ENCODE measurements around the gene UBQLN2. TPM values are rescaled to one million over a fixed set of nuclear protein-coding genes. Genes with fewer than 3 reads are reported as not detected.
"Not testable (repeated sequence)": the region's sequence is repeated elsewhere in the genome, so short reads cannot be mapped to it uniquely, and the experiment has no call there.

Gene UBQLN2
- 10 to 100 TPM; 26.2 to 39.7 (median 28.9) TPM for total RNA-seq

DNA sequence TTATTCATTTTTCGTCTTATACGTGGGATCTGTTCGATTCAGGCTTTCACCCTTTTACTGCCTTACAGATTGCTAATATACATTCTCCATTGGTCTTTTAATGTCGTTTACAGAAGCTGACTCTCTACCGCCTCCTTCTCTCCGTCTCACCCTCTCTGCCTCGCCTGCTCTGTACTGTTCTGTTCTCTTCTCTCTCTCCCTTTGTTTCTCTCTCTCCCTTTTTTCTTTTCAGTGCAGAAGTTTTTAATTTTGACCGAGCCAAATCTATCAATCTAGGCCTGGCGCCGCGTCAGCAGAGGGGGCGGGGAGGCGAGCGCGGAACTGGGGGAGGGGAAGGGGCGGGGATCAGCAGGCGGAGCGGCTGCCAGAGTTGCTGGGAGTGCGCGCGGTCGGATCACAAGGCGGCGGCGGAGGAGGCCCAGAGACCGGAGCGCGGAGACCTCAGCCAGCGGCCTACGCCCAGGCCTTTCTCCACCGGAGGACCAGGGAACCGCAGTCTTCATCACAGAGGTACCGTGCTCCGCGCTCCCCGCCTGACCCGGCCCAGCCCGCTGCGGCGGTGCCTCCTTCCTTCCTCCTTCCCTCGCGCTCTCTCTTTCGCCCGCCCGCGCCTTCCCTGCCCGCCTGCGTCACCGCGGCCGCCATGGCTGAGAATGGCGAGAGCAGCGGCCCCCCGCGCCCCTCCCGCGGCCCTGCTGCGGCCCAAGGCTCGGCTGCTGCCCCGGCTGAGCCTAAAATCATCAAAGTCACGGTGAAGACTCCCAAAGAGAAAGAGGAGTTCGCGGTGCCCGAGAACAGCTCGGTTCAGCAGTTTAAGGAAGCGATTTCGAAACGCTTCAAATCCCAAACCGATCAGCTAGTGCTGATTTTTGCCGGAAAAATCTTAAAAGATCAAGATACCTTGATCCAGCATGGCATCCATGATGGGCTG is at the start of gene UBQLN2:
Gene UBQLN2, plus strand, starts transcription at position 397 of the 931 bp plus-strand sequence. Its CDS starts 247 bp downstream, at position 644.
- Histone ChIP-seq H3K36me3 (no peaks in the 10 kb centered on the region), H3K27ac (replicated peaks in 1 of 4) (peak within 1 kb of the TSS; percentile 93 to 96 (median 95)), H3K27me3 (no peaks in the 10 kb centered on the region), H3K4me3 (peak within 1 kb of the TSS; percentile 64 to 77 (median 69)), H3K4me1 (peaks cover 0 to 44% (median 20%) of the 10 kb centered on the region in 4 donors), H3K9me3 (no peaks in the 10 kb centered on the region)
- no peak for DNase-seq (ENCODE audit: extremely low spot score)
- WGBS: 18% methylated on average over 44 of the region's 70 CpGs
- TF ChIP-seq POLR2A (IDR thresholded peaks at IDR 0.05; ENCODE audit: low read depth) (peak; percentile 64), EP300 (IDR thresholded peaks at IDR 0.05) (no peak), POLR2AphosphoS5 (IDR thresholded peaks at IDR 0.05) (peak; percentile 78 to 90)
- TF ChIP-seq, protein P1, sequence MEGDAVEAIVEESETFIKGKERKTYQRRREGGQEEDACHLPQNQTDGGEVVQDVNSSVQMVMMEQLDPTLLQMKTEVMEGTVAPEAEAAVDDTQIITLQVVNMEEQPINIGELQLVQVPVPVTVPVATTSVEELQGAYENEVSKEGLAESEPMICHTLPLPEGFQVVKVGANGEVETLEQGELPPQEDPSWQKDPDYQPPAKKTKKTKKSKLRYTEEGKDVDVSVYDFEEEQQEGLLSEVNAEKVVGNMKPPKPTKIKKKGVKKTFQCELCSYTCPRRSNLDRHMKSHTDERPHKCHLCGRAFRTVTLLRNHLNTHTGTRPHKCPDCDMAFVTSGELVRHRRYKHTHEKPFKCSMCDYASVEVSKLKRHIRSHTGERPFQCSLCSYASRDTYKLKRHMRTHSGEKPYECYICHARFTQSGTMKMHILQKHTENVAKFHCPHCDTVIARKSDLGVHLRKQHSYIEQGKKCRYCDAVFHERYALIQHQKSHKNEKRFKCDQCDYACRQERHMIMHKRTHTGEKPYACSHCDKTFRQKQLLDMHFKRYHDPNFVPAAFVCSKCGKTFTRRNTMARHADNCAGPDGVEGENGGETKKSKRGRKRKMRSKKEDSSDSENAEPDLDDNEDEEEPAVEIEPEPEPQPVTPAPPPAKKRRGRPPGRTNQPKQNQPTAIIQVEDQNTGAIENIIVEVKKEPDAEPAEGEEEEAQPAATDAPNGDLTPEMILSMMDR (IDR thresholded peaks at IDR 0.05): peak in 1 of 3 experiments; percentile 8
- intact Hi-C loops (cut with DNase I): loop anchor here (5.0 to 10.0 kb wide), 2 partner anchors 164 to 431 kb away; partner anchors contain the start of genes NBDY and SPIN3

DNA sequence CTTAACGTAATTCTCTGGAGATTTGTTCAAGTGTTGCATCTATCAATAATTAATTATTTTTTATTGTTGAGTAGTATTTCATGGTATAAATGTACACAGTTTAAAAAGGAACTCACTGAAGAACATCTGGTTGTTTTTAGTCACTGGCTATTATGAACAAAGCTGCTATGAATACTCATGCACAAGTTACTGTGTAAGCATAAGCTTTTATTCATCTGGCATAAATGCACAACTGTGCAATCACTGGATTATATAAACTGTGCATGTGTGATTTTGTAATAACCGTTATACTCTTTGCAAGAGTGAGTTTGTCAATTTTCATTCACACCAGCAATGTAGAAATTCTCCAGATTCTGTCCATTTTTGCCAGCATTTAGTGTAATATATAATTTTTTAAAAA is 43.8 kb upstream of the UBQLN2 start:
- Histone ChIP-seq H3K4me1 (no peaks in the 10 kb centered on the region), H3K36me3 (no peaks in the 10 kb centered on the region), H3K27ac (replicated peaks in 1 of 4) (no peak overlapping the region), H3K27me3 (no peaks in the 10 kb centered on the region), H3K4me3 (no peak overlapping the region), H3K9me3 (no peaks in the 10 kb centered on the region)
- TF ChIP-seq, protein P1 (IDR thresholded peaks at IDR 0.05): no peak
- no peak for TF ChIP-seq EP300 (IDR thresholded peaks at IDR 0.05)
- no peak for TF ChIP-seq POLR2A (IDR thresholded peaks at IDR 0.05; ENCODE audit: low read depth)
- TF ChIP-seq POLR2AphosphoS5 (IDR thresholded peaks at IDR 0.05): no peak
- WGBS: 39% methylated on average over 2 of the region's 2 CpGs
- intact Hi-C loops (cut with DNase I): no loop called here
- no peak for DNase-seq (ENCODE audit: extremely low spot score)

DNA sequence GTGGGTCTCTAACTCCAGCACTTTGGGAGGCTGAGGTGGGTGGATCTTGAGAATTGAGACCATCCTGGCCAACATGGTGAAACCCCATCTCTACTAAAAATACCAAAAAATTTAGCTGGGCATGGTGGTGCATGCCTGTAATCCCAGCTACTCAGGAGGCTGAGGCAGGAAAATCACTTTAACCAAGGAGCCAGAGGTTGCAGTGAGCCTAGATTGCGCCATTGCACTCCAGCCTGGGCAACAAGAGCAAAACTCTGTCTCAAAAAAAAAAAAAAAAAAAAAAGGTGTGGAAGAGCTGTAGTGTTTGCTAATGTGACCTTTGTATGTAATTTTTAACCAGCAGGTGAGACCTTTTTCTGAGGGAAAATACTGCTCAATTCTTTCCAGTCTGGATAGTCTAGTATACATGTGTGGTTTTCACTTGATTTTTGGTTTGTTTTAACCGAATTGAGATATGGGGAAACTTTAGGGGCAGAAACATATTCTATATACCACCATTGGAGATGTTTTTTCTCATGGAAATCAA is 33.9 kb upstream of the UBQLN2 start:
- H3K4me3 ChIP-seq; H3K36me3 ChIP-seq; DNase-seq (ENCODE audit: extremely low spot score); intact Hi-C loops (cut with DNase I); H3K4me1 ChIP-seq; H3K27ac ChIP-seq (replicated peaks in 1 of 4); H3K9me3 ChIP-seq; H3K27me3 ChIP-seq: not testable (repeated sequence)
- 53% methylated on average over 2 of the region's 2 CpGs for WGBS

GRCh38 chrX:56530011-56530410 is 33.4 kb upstream of the UBQLN2 start:
- TF ChIP-seq, protein P1 (IDR thresholded peaks at IDR 0.05): no peak
- no peak for TF ChIP-seq POLR2A (IDR thresholded peaks at IDR 0.05; ENCODE audit: low read depth)
- TF ChIP-seq POLR2AphosphoS5 (IDR thresholded peaks at IDR 0.05): no peak
- no peak for TF ChIP-seq EP300 (IDR thresholded peaks at IDR 0.05)
- Histone ChIP-seq H3K9me3 (no peaks in the 10 kb centered on the region), H3K27me3 (no peaks in the 10 kb centered on the region), H3K4me1 (no peaks in the 10 kb centered on the region), H3K4me3 (no peak overlapping the region), H3K27ac (replicated peaks in 1 of 4) (no peak overlapping the region), H3K36me3 (no peaks in the 10 kb centered on the region)
- WGBS: 39% methylated on average over 1 of the region's 1 CpG
- intact Hi-C loops (cut with DNase I): no loop called here
- DNase-seq (ENCODE audit: extremely low spot score): no peak

GRCh38 chrX:56550667-56551066 is 12.8 kb upstream of the UBQLN2 start:
- intact Hi-C loops (cut with DNase I): no loop called here
- DNase-seq (ENCODE audit: extremely low spot score): no peak
- no peaks in the 10 kb centered on the region for H3K4me1 ChIP-seq
- H3K9me3 ChIP-seq: peaks cover 0 to 7% (median 0%) of the 10 kb centered on the region in 4 donors
- no peaks in the 10 kb centered on the region for H3K27me3 ChIP-seq
- no peak overlapping the region for H3K4me3 ChIP-seq
- 79% methylated on average over 1 of the region's 1 CpG for WGBS
- TF ChIP-seq EP300 (IDR thresholded peaks at IDR 0.05) (no peak), POLR2AphosphoS5 (IDR thresholded peaks at IDR 0.05) (no peak), POLR2A (IDR thresholded peaks at IDR 0.05; ENCODE audit: low read depth) (no peak)
- TF ChIP-seq, protein P1 (IDR thresholded peaks at IDR 0.05): no peak
- no peak overlapping the region for H3K27ac ChIP-seq (replicated peaks in 1 of 4)
- H3K36me3 ChIP-seq: no peaks in the 10 kb centered on the region
